GM21737 (cell line): ENCODE results near the gene PTGS1.
"Not testable (repeated sequence)": the region's sequence is repeated elsewhere in the genome, so short reads cannot be mapped to it uniquely, and the experiment has no call there.

Source experiments
- ATAC-seq: cut with Tn5 transposase; IDR thresholded peaks from one replicate; pipeline ENCODE4 v1.9.1; 2021; ENCODE audit warnings: mild to moderate bottlenecking, moderate library complexity; ENCODE audit not compliant: unreplicated experiment

Gene PTGS1

DNA sequence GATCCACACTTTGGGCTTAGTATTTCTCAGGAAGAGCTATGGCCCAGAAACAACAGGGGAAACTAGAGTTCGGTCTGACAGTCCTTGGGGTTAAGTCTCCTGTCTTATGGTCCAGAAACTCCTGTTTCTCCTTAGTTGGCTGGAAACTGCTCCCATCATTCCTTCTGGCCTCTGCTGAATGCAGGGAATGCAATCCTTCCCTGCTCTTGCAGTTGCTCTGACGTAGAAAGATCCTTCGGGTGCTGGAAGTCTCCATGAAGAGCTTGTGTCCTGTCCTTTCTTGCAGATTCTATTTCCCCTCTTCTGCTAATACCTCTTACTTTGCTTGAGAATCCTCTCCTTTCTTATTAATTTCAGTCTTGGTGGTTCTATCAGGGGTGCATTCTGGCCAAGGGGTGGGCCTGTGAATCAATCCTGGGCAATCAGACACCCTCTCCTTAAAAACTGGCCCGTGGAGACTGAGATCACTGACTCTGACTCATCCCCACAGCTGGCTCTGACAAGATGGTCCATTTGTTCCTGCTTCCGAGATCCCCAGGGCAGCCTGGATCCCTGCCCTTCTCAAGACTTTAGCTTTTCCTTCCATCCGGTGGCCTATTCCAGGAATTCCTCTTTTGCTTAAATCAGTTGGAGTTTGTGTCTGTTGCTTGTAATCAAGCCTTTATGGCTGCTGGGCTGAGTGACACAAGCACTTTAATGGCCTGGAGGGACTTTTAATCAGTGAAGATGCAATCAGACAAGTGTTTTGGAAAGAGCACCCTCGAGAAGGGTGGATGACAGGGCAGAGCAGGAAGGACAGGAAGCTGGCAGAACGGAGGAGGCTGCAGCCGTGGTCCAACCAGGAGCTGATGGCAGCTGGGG, 23.7 kb downstream of the PTGS1 start:
- ATAC-seq: no peak

DNA sequence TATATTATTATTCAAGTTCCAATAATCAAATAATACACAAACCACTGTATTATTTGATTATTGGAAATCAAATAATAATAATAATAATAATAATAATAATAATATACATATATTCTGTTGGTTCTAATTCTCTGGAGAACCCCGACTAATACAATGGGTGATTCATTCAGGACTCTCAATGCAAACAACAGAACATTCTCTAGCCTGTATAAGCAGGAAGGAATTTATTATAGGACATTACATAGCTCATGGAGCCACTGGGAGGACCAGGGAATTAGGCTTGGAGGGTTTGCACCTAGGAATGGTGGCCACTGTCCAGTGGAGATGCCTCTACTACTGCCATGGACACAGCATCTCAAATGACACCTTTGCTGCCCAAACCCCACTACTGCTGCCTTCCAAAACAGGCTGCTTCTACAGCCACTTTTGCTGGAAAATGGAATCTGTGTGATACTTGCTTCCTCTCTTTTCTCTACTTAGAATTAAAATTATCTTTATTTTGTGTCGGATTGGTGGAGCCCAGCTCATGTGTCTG, 25.9 kb downstream of the PTGS1 start:
- ATAC-seq: no peak

- ATAC-seq: no peak
These were observed 26.9 kb downstream of the PTGS1 start for GRCh38 chr9:122397749-122398148.

DNA sequence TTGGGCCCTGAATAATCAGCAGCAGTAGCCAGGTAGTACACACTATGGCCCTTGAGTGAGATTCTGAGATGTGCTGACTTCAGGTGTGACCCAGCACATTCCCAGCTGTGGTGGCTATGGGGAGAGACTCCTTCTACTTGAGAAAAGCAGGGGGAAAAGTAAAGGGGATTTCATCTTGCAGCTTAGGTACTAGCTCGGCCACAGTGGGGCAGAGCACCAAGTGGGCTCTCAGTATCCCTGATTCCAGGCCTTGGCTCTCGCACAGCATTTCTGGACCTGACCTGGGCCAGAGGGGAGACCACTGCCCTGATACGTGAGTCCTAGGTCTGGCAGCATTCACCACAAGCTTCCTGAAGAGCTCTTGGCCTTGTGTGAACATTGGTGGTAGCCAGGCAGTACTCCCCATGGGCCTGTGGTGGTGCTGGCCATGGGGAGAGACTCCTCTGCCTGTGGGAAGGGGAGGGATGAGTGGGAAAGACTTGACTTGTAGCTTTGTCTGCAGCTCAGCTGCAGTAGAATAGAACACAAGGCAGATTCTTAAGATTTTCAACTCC, 27.6 kb downstream of the PTGS1 start:
- no peak for ATAC-seq

DNA sequence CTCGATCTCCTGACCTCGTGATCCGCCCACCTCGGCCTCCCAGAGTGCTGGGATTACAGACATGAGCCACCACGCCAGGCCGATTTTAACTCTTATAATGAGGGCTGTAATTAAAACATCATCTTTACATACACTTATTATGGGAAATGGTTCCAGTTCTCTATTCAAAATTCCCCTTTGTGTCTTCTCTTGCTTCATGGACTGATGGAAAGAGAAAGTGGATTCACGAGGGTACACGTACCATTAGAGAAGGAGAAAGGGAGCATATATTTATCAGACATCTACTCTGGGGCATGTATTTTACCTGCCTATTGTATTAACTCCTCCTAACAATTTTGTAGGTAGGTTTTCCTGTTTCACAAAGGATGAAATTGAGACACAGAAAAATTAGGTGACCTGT, 31.1 kb downstream of the PTGS1 start:
- no peak for ATAC-seq

DNA sequence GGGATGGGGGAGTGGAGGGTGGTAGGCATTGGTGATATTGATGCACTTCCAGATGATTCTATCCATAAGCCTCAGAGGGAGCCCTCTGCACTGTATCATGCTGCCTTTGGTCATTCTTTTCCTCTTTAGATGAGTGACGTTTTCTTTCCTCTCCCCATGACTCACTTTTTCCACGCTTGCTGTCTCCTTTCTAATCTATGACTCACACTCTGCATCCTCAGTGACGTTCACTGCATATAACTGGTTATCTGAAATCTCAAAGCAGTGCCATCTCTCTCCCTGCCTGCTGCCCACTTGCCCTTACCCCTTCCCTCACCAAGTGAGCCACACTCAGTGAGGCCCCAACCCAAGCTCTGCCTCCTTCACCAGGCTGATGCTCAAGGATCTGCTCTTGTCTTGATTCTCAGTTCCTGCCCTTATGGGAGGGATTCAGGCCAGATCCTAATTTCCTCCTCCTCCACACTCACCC, 31.6 kb downstream of the PTGS1 start:
- ATAC-seq: no peak

DNA sequence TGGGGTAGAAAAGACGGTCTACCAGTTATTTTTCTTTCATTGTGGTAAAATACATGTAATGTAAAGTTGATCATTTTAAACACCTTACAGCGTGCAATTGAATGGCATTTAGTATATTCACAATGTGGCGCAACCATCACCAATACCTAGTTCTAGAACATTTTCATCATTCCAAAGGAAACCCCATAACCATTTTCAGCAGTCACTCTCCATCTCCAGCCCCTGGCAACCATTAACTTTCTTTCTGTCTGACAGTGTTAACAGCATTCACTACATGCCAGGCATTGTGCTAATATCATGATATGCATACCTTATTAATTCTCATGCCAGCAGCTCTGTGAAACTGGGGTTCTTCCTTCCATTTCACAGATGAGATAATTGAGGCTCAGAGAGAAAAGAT, 32.0 kb downstream of the PTGS1 start:
- no peak for ATAC-seq

DNA sequence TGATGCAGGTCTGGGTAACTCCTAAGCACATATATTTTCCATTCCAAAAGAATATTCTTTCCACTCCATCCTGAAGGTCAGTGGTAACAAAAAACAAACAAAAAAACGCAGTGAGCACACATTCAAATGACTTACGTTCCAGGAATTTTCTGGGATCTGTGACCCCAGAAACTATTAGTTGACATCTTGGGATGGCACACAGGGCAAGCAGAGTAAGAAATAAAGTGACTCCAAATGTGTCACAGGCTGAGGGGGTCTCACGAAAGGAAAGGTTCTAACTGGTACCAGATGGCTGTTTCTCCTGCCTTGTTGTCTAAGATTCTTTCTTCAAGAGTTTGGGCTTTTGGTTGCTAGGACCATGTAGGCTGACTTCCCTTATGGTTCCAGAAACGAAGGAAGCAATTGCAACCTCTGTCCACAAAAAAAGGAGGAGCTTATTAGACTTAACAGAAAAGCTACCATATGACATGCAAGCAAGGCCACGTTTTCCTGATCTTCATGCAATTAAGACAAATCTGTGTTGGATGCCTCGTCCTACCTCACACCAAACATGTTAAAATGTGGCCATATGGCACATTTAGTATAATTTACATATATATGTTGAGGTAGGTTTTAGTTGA, 32.7 kb downstream of the PTGS1 start:
- ATAC-seq: no peak

DNA sequence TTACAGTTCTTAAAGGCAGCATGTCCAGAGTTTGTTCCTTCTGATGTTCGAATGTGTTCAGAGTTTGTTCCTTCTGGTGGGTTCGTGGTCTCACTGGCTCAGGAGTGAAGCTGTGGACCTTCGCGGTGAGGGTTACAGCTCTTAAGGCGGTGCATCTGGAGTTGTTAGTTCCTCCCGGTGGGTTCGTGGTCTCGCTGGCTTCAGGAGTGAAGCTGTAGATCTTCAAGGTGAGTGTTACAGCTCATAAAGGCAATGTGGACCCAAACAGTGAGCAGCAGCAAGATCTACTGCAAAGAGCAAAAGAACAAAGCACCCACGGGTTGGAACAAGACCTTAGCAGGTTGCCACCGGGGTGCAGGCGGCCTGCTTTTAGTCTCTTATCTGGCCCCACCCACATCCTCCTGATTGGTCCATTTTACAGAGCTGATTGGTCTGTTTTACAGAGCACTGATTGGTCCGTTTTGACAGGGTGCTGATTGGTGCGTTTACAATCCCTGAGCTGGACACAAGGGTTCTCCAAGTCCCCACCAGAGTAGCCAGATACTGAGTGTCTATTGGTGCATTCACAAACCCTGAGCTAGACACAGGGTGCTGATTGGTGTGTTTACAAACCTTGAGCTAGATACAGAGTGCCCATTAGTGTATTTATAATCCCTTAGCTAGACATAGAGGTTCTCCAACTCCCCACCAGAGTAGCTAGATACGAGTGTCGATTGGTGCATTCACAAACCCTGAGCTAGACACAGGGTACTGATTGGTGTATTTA, 34.7 kb downstream of the PTGS1 start:
- ATAC-seq: not testable (repeated sequence)

DNA sequence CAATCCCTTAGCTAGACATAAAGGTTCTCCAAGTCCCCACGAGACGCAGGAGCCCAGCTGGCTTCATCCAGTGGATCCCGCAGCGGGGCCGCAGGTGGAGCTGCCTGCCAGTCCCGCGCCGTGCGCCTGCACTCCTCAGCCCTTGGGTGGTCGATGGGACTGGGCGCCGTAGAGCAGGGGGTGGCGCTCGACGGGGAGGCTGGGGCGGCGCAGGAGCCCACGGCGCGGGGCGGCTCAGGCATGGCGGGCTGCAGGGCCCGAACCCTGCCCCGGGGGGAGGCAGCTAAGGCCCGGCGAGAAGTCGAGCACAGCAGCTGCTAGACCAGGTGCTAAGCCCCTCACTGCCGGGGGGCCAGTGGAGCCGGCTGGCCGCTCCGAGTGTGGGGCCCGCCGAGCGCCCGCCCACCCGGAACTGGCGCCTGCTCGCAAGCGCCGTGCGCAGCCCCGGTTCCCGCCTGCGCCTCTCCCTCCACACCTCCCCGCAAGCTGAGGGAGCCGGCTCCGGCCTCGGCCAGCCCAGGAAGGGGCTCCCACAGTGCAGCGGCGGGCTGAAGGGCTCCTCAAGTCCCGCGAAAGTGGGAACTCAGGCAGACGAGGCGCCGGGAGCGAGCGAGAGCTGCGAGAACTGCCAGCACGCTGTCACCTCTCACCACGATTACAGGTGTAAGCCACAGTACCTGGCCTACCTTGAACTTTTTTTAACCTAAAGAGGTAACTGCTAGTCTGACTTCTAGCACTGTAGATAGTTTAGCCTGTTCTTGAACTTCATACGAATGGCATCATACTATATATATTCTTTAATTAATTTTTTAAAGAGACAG, 35.5 kb downstream of the PTGS1 start:
- no peak for ATAC-seq

- ATAC-seq: not testable (repeated sequence)
These were observed 43.3 kb downstream of the PTGS1 start for GRCh38 chr9:122414108-122414507.

DNA sequence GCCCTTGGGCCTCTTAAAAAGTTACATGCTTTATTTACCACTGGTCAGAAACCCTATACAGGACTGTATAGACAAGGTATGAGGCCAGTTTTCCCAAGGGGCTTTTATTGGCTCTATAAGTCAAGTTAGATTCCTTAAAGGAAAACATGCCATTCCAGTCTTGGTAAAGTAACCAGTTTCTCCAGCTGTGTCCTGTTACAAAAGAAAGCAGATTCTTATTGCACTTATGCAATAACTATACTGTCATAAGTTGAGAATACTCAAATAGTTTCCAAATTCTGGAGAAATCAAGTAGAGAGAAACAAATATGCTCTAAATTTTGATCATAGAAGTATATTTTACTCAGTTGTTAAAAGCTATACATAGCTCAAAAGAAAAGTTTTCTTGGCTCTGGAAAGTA, 47.2 kb downstream of the PTGS1 start:
- ATAC-seq: no peak

DNA sequence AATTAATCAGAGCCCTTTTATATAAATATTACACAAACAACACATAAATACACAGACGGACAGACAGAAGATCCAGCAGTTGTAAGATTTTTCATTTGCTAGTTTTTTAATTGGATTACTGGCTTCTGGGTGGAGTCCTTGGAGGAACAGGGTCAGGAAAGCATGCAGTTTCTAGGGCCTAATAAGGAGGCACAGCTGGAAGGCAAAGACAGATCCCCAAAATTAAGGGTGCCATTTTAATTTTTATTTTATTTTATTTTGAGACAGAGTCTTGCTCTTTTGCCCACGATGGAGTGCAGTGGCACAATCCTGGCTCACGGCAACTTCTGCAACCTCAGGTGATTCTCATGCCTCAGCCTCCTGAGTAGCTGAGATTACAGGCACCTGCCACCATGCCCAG, 49.5 kb downstream of the PTGS1 start:
- no peak for ATAC-seq

GRCh38 chr9:122425087-122425486, 54.3 kb downstream of the PTGS1 start:
- no peak for ATAC-seq

DNA sequence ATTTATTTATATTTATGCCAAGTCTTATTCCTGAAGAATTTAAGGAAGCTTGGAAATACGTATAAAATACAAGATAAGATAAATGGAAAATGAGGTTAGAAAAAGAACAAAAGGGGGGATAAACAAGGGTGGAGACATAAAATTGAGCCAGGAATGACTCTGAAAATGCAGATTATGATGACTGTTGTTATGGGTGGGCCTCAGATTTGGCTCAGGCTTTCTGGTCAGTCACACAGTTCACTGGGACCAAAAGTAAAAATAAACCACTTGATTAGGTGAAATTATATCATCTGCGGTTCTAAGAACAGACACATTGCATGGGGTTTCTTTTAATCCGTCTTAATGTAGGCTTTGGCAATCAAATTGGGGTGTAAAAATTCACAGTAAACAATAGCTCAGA, 55.9 kb downstream of the PTGS1 start:
- no peak for ATAC-seq

DNA sequence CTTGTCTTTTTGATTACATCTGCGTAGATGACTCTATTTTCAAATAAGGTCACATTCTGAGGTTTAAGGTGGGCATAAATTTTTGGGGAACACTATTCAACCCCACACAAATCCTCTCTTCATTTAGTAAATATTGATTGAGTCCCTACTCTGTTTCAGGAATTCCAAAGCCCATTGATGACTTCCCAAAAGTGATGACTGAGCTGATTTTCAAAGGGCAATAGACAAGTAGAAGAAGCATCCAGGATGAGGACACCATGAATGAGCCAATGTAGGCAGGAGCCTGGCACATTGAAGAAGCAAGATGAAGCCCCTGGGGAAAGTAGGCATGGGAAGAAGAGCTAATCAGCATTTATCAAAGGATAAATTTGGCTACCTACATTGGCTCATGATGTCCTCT, 71.7 kb downstream of the PTGS1 start:
- ATAC-seq: no peak

DNA sequence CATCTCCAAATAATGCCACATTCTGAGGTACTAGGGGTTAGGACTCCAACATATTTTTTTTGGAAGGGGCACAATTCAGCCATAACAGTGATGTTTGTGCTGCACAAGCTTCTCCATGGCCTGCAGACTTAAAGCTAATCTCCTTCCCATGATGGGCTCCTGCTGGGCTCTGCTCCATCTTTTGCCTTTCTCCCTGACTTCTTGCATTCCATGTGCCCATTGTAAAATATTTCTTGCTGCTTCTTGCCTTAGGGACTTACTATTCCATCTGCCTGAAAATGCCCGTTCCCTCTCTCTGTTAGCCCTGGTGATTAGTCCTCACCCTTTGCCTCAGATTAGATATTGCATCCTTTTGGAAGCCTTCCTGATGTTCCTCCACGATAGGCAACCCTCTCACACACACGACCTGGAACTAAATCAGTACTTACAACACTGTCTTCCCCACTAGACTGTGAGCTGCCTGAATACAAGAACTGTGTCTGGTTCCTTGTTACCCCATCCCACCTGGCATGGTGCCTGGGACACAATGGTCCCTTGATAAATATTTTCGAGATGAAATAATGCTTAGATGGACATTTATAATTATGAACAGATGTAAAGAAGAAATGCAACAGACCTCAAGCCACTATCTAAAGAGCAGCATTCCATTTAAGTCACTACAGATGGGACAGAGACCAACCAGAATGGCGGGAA, 73.4 kb downstream of the PTGS1 start:
- ATAC-seq: no peak
